Kidney epithelial cell (primary cell): Measurements from ENCODE around the gene MLLT3. TPM values are rescaled to one million over a fixed set of nuclear protein-coding genes. Genes with fewer than 3 reads are reported as not detected.

Source experiments
- DNase-seq: peaks from one replicate; pipeline ENCODE4 v3.0.0-alpha.2; 2010; ENCODE audit warnings: low read depth
- H3K27me3 ChIP-seq: 2 replicates; pipeline ENCODE4 v1.6.0; 2011; ENCODE audit warnings: low read length; ENCODE audit not compliant: control insufficient read depth, insufficient read depth
- H3K36me3 ChIP-seq: 2 replicates; pipeline ENCODE4 v1.5.1; 2011; ENCODE audit warnings: low read length; ENCODE audit not compliant: control insufficient read depth, insufficient read depth
- H3K4me3 ChIP-seq: 2 replicates; pipeline ENCODE4 v1.5.1; 2011; ENCODE audit warnings: low read depth, mild to moderate bottlenecking, control low read depth, low read length
- CTCF ChIP-seq: IDR thresholded peaks from 2 replicates; pipeline ENCODE4 v1.5.1; 2011; ENCODE audit warnings: mild to moderate bottlenecking, moderate library complexity, low read length, control low read depth, inconsistent platforms; ENCODE audit not compliant: insufficient read depth, poor library complexity, severe bottlenecking
- total RNA-seq: library from RNA; depleted of rRNA; stranded (reverse); fragments of >200 nt; gene quantifications from 2 replicates; pipeline ENCODE4 v1.2.3, GENCODE V29; 2015

MLLT3 gene
- total RNA-seq, 1 donor from 2014 or later = 16.2 TPM

DNA sequence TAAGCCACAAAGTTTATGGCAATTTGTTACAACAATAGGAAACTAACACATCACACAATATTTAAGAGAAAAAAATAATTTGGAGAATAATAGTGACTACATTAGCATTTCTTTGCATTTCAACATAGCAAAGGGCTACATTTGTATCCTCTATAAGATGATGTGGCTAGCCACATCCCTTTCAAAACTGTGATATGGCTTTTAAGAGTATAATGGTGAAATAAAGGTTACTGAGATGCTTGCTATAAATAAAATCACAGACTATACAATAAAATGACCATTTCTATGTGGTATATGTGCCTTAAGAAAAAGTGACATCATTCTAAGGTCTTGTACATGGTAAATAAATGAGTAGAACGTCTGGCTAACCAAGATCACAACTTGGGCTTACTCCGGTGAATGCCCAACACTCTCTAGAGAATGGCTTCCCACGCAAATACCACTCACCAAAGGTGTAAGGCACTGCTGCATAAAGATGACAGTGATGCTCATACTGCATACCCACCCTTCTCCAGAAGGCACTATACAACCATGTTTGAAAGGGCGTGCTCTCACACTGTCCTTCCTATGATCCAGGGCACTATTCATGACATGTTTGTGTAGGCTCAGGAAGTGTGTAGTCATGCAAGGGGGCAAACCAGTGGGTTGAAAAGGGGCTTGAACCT lies 286.5 kb downstream of the MLLT3 start:
- TF ChIP-seq CTCF = no peak

DNA sequence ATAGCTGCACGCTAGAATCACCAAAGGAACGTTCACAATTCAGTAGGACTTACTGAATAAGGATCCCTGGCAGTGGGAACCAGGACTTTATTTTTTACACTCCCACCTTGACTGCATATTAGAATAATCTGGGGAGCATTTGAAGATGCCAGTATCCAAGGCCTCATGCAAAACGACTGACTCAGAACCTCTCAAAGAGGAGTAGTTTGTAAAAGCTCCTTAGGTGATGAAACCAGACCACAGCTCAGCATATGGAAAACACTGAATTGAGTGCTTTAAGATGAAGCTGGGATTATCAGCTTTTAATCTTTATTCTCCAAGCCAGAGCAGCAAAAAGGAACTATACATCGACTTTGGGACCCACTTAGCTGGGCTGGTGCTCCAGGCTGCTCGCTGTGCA lies 288.3 kb downstream of the MLLT3 start:
- TF ChIP-seq CTCF = no peak
- Histone ChIP-seq H3K4me3 (no peak overlapping the region), H3K27me3 (no peaks in the 10 kb centered on the region), H3K36me3 (no peaks in the 10 kb centered on the region)
- no peak for DNase-seq

More for the DNA sequence above, 286.5 kb downstream of the MLLT3 start:
- Histone ChIP-seq H3K4me3 (no peak overlapping the region), H3K36me3 (no peaks in the 10 kb centered on the region), H3K27me3 (no peaks in the 10 kb centered on the region)
- DNase-seq = no peak

- Histone ChIP-seq H3K27me3 (no peaks in the 10 kb centered on the region), H3K4me3 (no peak overlapping the region), H3K36me3 (no peaks in the 10 kb centered on the region)
- TF ChIP-seq CTCF = no peak
- DNase-seq = no peak
Measured at GRCh38 chr9:20331095-20331685, 291.1 kb downstream of the MLLT3 start.

- Histone ChIP-seq H3K27me3 (no peaks in the 10 kb centered on the region), H3K4me3 (no peak overlapping the region), H3K36me3 (no peaks in the 10 kb centered on the region)
- TF ChIP-seq CTCF = no peak
- DNase-seq = no peak
Measured at GRCh38 chr9:20330688-20331087, 291.6 kb downstream of the MLLT3 start.

- DNase-seq = no peak
- Histone ChIP-seq H3K36me3 (no peaks in the 10 kb centered on the region), H3K4me3 (no peak overlapping the region)
Measured at GRCh38 chr9:20326516-20326915, 295.8 kb downstream of the MLLT3 start.

More at GRCh38 chr9:20326516-20326915, 295.8 kb downstream of the MLLT3 start:
- no peaks in the 10 kb centered on the region for H3K27me3 ChIP-seq
- TF ChIP-seq CTCF = no peak
